Measurements from ENCODE around the gene GJB5.
"Not testable (repeated sequence)": the region's sequence is repeated elsewhere in the genome, so short reads cannot be mapped to it uniquely, and the experiment has no call there.

The GJB5 gene

GRCh38 chr1:34746101-34746500 lies 8.7 kb upstream of the GJB5 start:
- no peak for DNase-seq

- no peak for DNase-seq
These were observed 7.8 kb upstream of the GJB5 start for GRCh38 chr1:34746785-34747637.

- no peak for DNase-seq
These were observed 7.3 kb upstream of the GJB5 start for GRCh38 chr1:34747638-34747941.

GRCh38 chr1:34749992-34750391 lies 4.9 kb upstream of the GJB5 start:
- no peak for DNase-seq

GRCh38 chr1:34750610-34751009 lies 4.2 kb upstream of the GJB5 start:
- no peak for DNase-seq

GRCh38 chr1:34753163-34753562 lies 1.7 kb upstream of the GJB5 start:
- DNase-seq: no peak

GRCh38 chr1:34755961-34756360 lies 1.1 kb downstream of the GJB5 start:
- no peak for DNase-seq

- no peak for DNase-seq
These were observed 2.5 kb downstream of the GJB5 start for GRCh38 chr1:34757386-34757785.

GRCh38 chr1:34758751-34759150 lies 3.9 kb downstream of the GJB5 start:
- DNase-seq: no peak

GRCh38 chr1:34759503-34760357 lies 4.9 kb downstream of the GJB5 start, which contains the start of gene GJB4:
Gene GJB4, plus strand, starts transcription at chr1:34759740. Its CDS starts 1,515 bp downstream, at chr1:34761255.
- peak; percentile 35 for DNase-seq

- no peak for DNase-seq
These were observed 6.4 kb downstream of the GJB5 start for GRCh38 chr1:34761176-34761761.

- no peak for DNase-seq
These were observed 7.0 kb downstream of the GJB5 start for GRCh38 chr1:34761776-34762307.

GRCh38 chr1:34762474-34763141 lies 7.8 kb downstream of the GJB5 start:
- DNase-seq: no peak

GRCh38 chr1:34763142-34763781 lies 8.4 kb downstream of the GJB5 start:
- peak; percentile 45 for DNase-seq

- no peak for DNase-seq
These were observed 14.0 kb downstream of the GJB5 start for GRCh38 chr1:34768856-34769255.

- DNase-seq: no peak
These were observed 16.2 kb downstream of the GJB5 start for GRCh38 chr1:34770891-34771504.

- DNase-seq: no peak
These were observed 16.9 kb downstream of the GJB5 start for GRCh38 chr1:34771573-34772371.

GRCh38 chr1:34773114-34773513 lies 18.3 kb downstream of the GJB5 start:
- not testable (repeated sequence) for DNase-seq

GRCh38 chr1:34774957-34775356 lies 20.1 kb downstream of the GJB5 start:
- DNase-seq: no peak

GRCh38 chr1:34776911-34777310 lies 22.1 kb downstream of the GJB5 start:
- DNase-seq: no peak

All from 8988T (cell line).